K562 (cell line): Measurements from ENCODE around the gene ZDHHC1. TPM values are rescaled to one million over a fixed set of nuclear protein-coding genes. Genes with fewer than 3 reads are reported as not detected.

Experiments
- ATAC-seq: fragments of 200-7000 bp; cut with Tn5 transposase; 3 replicates; pipeline ENCODE4 v1.9.1; 2020; ENCODE audit warnings: moderate library complexity
- BruUV-seq: library from RNA; stranded (reverse); fragments of 400-500 nt; replicated peaks from 2 replicates; lab custom pipeline; 2021; lab: Mats Ljungman, UMichigan
- CTCF ChIA-PET: fragments of 300-600 bp; formaldehyde crosslinking; extraction: SDS; loops from one replicate; lab custom pipeline; 2021; ENCODE audit warnings: low intra/inter-chr PET ratio; lab: Yijun Ruan, JAX
- POLR2A ChIA-PET: fragments of 300-600, 350-650 bp; sonication (Branson Sonifier 250); formaldehyde crosslinking; extraction: SDS; loops from one replicate; lab custom pipeline; 2021; ENCODE audit warnings: antibody characterized with exemption, inconsistent platforms; lab: Yijun Ruan, JAX
- DNase-seq, 4 experiments: peaks; one replicate each; pipeline versions ENCODE4 v3.0.0 to v3.0.0-alpha.2; 2011 to 2018; ENCODE audit warnings: low spot score in 3 of 4, mixed read lengths in 3 of 4; ENCODE audit errors: extremely low read depth in 1 of 4
- FAIRE-seq: peaks from 2 replicates; lab custom pipeline; 2011; peaks lifted over from hg19 to GRCh38; lab: Jason Lieb, UNC
- H2AFZ ChIP-seq: 2 replicates; pipeline ENCODE4 v1.6.0; 2011; ENCODE audit warnings: low read depth, low read length, control low read depth, inconsistent platforms
- H3K27ac ChIP-seq: fragments of 200-600 bp; 3 replicates; pipeline ENCODE4 v1.8.0; 2011; ENCODE audit warnings: low read depth, mild to moderate bottlenecking, control low read depth, inconsistent platforms, low read length, moderate library complexity, mixed read lengths; ENCODE audit errors: extremely low read depth
- H3K27me3 ChIP-seq, 2 experiments: fragments of 300-600 bp in 1 of 2; 2 replicates in 1 of 2; 3 replicates in 1 of 2; pipeline versions ENCODE4 v1.6.0 to v1.8.0; 2011; ENCODE audit warnings: inconsistent platforms in 2 of 2, low read length in 2 of 2, mild to moderate bottlenecking in 1 of 2, mixed read lengths in 1 of 2, moderate library complexity in 1 of 2; ENCODE audit not compliant: control insufficient read depth in 2 of 2, insufficient read depth in 2 of 2
- H3K36me3 ChIP-seq: fragments of 300-600 bp; 3 replicates; pipeline ENCODE4 v1.8.0; 2011; ENCODE audit warnings: mild to moderate bottlenecking, low read length, inconsistent platforms; ENCODE audit not compliant: control insufficient read depth, insufficient read depth
- H3K4me1 ChIP-seq, 2 experiments: fragments of 200-600 bp in 1 of 2; replicated peaks in 1 of 2; 2 replicates in 1 of 2; 3 replicates in 1 of 2; pipeline versions ENCODE4 v1.5.1 to v1.8.0; 2011; ENCODE audit warnings: inconsistent platforms in 2 of 2, low read length in 2 of 2, mild to moderate bottlenecking in 1 of 2, mixed read lengths in 1 of 2, moderate library complexity in 1 of 2; ENCODE audit not compliant: control insufficient read depth in 2 of 2, insufficient read depth in 2 of 2
- H3K4me2 ChIP-seq: 2 replicates; pipeline ENCODE4 v1.6.1; 2011; ENCODE audit warnings: low read length, control low read depth, inconsistent platforms, mixed read lengths; ENCODE audit not compliant: insufficient read depth
- H3K4me3 ChIP-seq: fragments of 200-600 bp; sonication (generic), shearing (Covaris generic); 2 replicates; pipeline ENCODE4 v1.5.1; 2016; ENCODE audit warnings: control low read depth, inconsistent platforms
- H3K79me2 ChIP-seq: fragments of 200-600 bp; 3 replicates; pipeline ENCODE4 v1.8.0; 2011; ENCODE audit warnings: low read length, inconsistent platforms; ENCODE audit not compliant: control insufficient read depth, insufficient read depth
- H3K9ac ChIP-seq, 2 experiments: 2 replicates each; pipeline versions ENCODE4 v1.6.0 to v1.6.1; 2011; ENCODE audit warnings: low read depth in 2 of 2, low read length in 2 of 2, control low read depth in 1 of 2, inconsistent platforms in 1 of 2, mild to moderate bottlenecking in 1 of 2, mixed read lengths in 1 of 2; ENCODE audit not compliant: insufficient read depth in 1 of 2
- H3K9me1 ChIP-seq: one replicate; pipeline ENCODE4 v1.6.0; 2011; ENCODE audit warnings: inconsistent platforms, mild to moderate bottlenecking, low read length, moderate library complexity; ENCODE audit not compliant: control insufficient read depth, insufficient read depth
- H3K9me3 ChIP-seq: replicated peaks from 2 replicates; pipeline ENCODE4 v1.5.1; 2011; ENCODE audit warnings: low read depth, low read length, inconsistent platforms; ENCODE audit not compliant: control insufficient read depth, insufficient read depth
- H4K20me1 ChIP-seq: replicated peaks from 2 replicates; pipeline ENCODE4 v1.6.1; 2011; ENCODE audit warnings: low read length, inconsistent platforms, mixed read lengths; ENCODE audit not compliant: control insufficient read depth, insufficient read depth
- CBX3 ChIP-seq, 2 experiments: IDR thresholded peaks; 1 replicate in 1 of 2; 2 replicates in 1 of 2; pipeline ENCODE4 v1.6.1; 2012; ENCODE audit warnings: inconsistent platforms in 2 of 2, low read length in 2 of 2, borderline replicate concordance in 1 of 2, control low read depth in 1 of 2
- ELF4 ChIP-seq: fragments of 450-650 bp; formaldehyde crosslinking; IDR thresholded peaks from 2 replicates; pipeline ENCODE4 v1.4.0; 2022; ENCODE audit warnings: missing genetic modification characterization
- L3MBTL2 ChIP-seq: fragments of 450-650 bp; IDR thresholded peaks from 2 replicates; pipeline ENCODE4 v1.6.1; 2016; ENCODE audit warnings: mild to moderate bottlenecking, moderate library complexity
- NFE2 ChIP-seq: IDR thresholded peaks from 2 replicates; pipeline ENCODE4 v1.6.1; 2014; ENCODE audit warnings: antibody characterized with exemption, low read depth
- NFIC ChIP-seq: fragments of 450-650 bp; IDR thresholded peaks from 2 replicates; pipeline ENCODE4 v1.6.1; 2017; ENCODE audit warnings: mild to moderate bottlenecking, inconsistent platforms
- NFRKB ChIP-seq: fragments of 450-650 bp; IDR thresholded peaks from 2 replicates; pipeline ENCODE4 v1.6.1; 2016; ENCODE audit warnings: low read depth
- NFYB ChIP-seq: IDR thresholded peaks from 2 replicates; pipeline ENCODE4 v1.6.1; 2011; ENCODE audit warnings: mild to moderate bottlenecking, moderate library complexity; ENCODE audit not compliant: insufficient read length; ENCODE audit errors: extremely low read depth
- PHF8 ChIP-seq: fragments of 200-600 bp; sonication (generic); IDR thresholded peaks from 2 replicates; pipeline ENCODE4 v1.6.1; 2012; ENCODE audit warnings: mixed run types, mild to moderate bottlenecking, inconsistent platforms, low read length, moderate library complexity, borderline replicate concordance
- RBM14 ChIP-seq: fragments of 200-400 bp; formaldehyde crosslinking; IDR thresholded peaks from 2 replicates; pipeline ENCODE4 v1.6.1; 2018; ENCODE audit warnings: low read depth, mild to moderate bottlenecking, low read length, moderate library complexity, borderline replicate concordance; ENCODE audit not compliant: insufficient read depth
- XRCC5 ChIP-seq: fragments of 200-400 bp; formaldehyde crosslinking; IDR thresholded peaks from 2 replicates; pipeline ENCODE4 v1.6.1; 2017; ENCODE audit warnings: low read depth, mild to moderate bottlenecking, low read length
- ZBTB8A ChIP-seq: fragments of 450-650 bp; IDR thresholded peaks from 2 replicates; pipeline ENCODE4 v1.6.1; 2018; ENCODE audit warnings: mild to moderate bottlenecking, moderate library complexity; ENCODE audit not compliant: partially characterized antibody
- ZNF232 ChIP-seq: sonication (generic); formaldehyde crosslinking; IDR thresholded peaks from 2 replicates; pipeline ENCODE4 v1.8.0; 2022; ENCODE audit warnings: mild to moderate bottlenecking, missing genetic modification reagents
- ZNF316 ChIP-seq: fragments of 450-650 bp; IDR thresholded peaks from 2 replicates; pipeline ENCODE4 v1.6.1; 2016
- ZNF444 ChIP-seq: fragments of 250-450 bp; sonication (Bioruptor Pico); IDR thresholded peaks from 2 replicates; pipeline ENCODE4 v1.4.0; 2020; ENCODE audit warnings: mild to moderate bottlenecking, moderate library complexity
- WGBS: fragments of 100-300 bp; shearing (Covaris generic); methylation state at CpG from one replicate; pipeline ENCODE4 v1.1.6; 2016; ENCODE audit warnings: low coverage, mixed read lengths; ENCODE audit not compliant: insufficient coverage; ENCODE audit errors: missing lambda C conversion rate; 5-methylcytosine and 5-hydroxymethylcytosine counted together
- in situ Hi-C: fragments of 300-500 bp; cut with MboI; formaldehyde crosslinking; loops from 4 replicates; pipeline ENCODE4 v1.15.0; 2018; ENCODE audit warnings: inconsistent platforms, mixed read lengths
- intact Hi-C: fragments of 100-400 bp; cut with micrococcal nuclease; formaldehyde crosslinking; loops from 2 replicates; pipeline ENCODE4 v1.14.2; 2022
- polyA plus RNA-seq, 8 experiments: library from polyadenylated mRNA; depleted of rRNA in 4 of 8; stranded (reverse) in 5 of 8; unstranded in 3 of 8; fragments of >200 nt; fragmentation: Nextera tagmentation in 2 of 8; fragmentation: Illumina TruSeq in 1 of 8; extraction: Ambion mirVana in 2 of 8; extraction: Trizol in 1 of 8; gene quantifications; 2 replicates each; pipeline versions ENCODE4 v1.2.1 to v1.2.3, GENCODE V29; 2011 to 2014; ENCODE audit warnings: inconsistent platforms in 1 of 8, missing spikeins in 1 of 8
- total RNA-seq, 7 experiments: library from RNA; depleted of rRNA in 6 of 7; stranded (reverse); fragments of >200 nt in 6 of 7; fragmentation: Illumina TruSeq in 2 of 7; extraction: Trizol in 2 of 7; gene quantifications; 2 replicates each; pipeline versions ENCODE4 v1.2.1 to v1.2.3, GENCODE V29; 2011 to 2021; ENCODE audit warnings: low replicate concordance in 1 of 7
- TF ChIP-seq, protein P1 (sequence below), 2 experiments: fragments of 450-650 bp; IDR thresholded peaks; 2 replicates each; pipeline ENCODE4 v1.6.1; 2016
- TF ChIP-seq, protein P2 (sequence below): fragments of 150-350 bp; IDR thresholded peaks from 2 replicates; pipeline ENCODE4 v1.6.1; 2014; ENCODE audit warnings: low read depth, mild to moderate bottlenecking, low read length, borderline replicate concordance
- TF ChIP-seq, protein P3 (sequence below): fragments of 450-650 bp; IDR thresholded peaks from 2 replicates; pipeline ENCODE4 v1.6.1; 2016; ENCODE audit warnings: low read depth, mild to moderate bottlenecking, moderate library complexity

Gene ZDHHC1
- total and polyA plus RNA-seq, 9 of the 15 experiments (the other 6 are each of a cell fraction or from before 2014, with no cell fraction given) = 0.06 to 0.77 (median 0.25) TPM; not detected in 4

- intact Hi-C loops = no loop called here
- CTCF ChIA-PET = no interaction called here
- Histone ChIP-seq H3K79me2 (no peaks in the 10 kb centered on the region), H3K36me3 (peaks cover 39% of the 10 kb centered on the region; the same call in 2 of the 3 replicates), H4K20me1 (0 out of 2 replicates have a peak, but pooled peaks cover 3% of the 10 kb centered on the region), H3K4me3 (no peak overlapping the region), H3K9me3 (no peaks in the 10 kb centered on the region), H3K4me2 (no peak overlapping the region), H3K9me1 (peaks cover 2% of the 10 kb centered on the region), H3K27me3 (no peaks in the 10 kb centered on the region), H3K4me1 (peaks cover 0 to 21% of the 10 kb centered on the region in 2 experiments; a peak in 1 of 5 replicates), H2AFZ (no peak overlapping the region), H3K27ac (no peak overlapping the region), H3K9ac (no peak overlapping the region)
- ATAC-seq = no peak
- in situ Hi-C loops = no loop called here
- 91% methylated on average over 17 of the region's 20 CpGs for WGBS
- no peak for FAIRE-seq
- BruUV-seq = TSS peak; percentile 85
- DNase-seq = no peak
- POLR2A ChIA-PET = no interaction called here
- no peak for TF ChIP-seq NFE2
- no peak for TF ChIP-seq ELF4 (CRISPR knock-in tag)
- TF ChIP-seq, protein P1, sequence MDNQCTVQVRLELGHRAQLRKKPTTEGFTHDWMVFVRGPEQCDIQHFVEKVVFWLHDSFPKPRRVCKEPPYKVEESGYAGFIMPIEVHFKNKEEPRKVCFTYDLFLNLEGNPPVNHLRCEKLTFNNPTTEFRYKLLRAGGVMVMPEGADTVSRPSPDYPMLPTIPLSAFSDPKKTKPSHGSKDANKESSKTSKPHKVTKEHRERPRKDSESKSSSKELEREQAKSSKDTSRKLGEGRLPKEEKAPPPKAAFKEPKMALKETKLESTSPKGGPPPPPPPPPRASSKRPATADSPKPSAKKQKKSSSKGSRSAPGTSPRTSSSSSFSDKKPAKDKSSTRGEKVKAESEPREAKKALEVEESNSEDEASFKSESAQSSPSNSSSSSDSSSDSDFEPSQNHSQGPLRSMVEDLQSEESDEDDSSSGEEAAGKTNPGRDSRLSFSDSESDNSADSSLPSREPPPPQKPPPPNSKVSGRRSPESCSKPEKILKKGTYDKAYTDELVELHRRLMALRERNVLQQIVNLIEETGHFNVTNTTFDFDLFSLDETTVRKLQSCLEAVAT (IDR thresholded peaks at IDR 0.05) = peak in 1 of 2 experiments; percentile 73; a peak in 1 of 4 replicates
- no peak for TF ChIP-seq NFRKB
- no peak for TF ChIP-seq L3MBTL2
- TF ChIP-seq NFYB = no peak
- no peak for TF ChIP-seq ZNF232
- no peak for TF ChIP-seq XRCC5
- TF ChIP-seq, protein P2, sequence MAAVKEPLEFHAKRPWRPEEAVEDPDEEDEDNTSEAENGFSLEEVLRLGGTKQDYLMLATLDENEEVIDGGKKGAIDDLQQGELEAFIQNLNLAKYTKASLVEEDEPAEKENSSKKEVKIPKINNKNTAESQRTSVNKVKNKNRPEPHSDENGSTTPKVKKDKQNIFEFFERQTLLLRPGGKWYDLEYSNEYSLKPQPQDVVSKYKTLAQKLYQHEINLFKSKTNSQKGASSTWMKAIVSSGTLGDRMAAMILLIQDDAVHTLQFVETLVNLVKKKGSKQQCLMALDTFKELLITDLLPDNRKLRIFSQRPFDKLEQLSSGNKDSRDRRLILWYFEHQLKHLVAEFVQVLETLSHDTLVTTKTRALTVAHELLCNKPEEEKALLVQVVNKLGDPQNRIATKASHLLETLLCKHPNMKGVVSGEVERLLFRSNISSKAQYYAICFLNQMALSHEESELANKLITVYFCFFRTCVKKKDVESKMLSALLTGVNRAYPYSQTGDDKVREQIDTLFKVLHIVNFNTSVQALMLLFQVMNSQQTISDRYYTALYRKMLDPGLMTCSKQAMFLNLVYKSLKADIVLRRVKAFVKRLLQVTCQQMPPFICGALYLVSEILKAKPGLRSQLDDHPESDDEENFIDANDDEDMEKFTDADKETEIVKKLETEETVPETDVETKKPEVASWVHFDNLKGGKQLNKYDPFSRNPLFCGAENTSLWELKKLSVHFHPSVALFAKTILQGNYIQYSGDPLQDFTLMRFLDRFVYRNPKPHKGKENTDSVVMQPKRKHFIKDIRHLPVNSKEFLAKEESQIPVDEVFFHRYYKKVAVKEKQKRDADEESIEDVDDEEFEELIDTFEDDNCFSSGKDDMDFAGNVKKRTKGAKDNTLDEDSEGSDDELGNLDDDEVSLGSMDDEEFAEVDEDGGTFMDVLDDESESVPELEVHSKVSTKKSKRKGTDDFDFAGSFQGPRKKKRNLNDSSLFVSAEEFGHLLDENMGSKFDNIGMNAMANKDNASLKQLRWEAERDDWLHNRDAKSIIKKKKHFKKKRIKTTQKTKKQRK = no peak
- no peak for TF ChIP-seq CBX3 (IDR thresholded peaks at IDR 0.05; ENCODE audit: borderline replicate concordance in 1 of 2, low read length in 2 of 2)
- TF ChIP-seq, protein P3, sequence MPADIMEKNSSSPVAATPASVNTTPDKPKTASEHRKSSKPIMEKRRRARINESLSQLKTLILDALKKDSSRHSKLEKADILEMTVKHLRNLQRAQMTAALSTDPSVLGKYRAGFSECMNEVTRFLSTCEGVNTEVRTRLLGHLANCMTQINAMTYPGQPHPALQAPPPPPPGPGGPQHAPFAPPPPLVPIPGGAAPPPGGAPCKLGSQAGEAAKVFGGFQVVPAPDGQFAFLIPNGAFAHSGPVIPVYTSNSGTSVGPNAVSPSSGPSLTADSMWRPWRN = no peak
- no peak for TF ChIP-seq ZBTB8A
- no peak for TF ChIP-seq RBM14
- TF ChIP-seq NFIC = no peak
- no peak for TF ChIP-seq PHF8
- TF ChIP-seq ZNF316 = no peak
- no peak for TF ChIP-seq ZNF444 (CRISPR knock-in tag)
Measured at GRCh38 chr16:67438098-67438791, 22.0 kb upstream of the ZDHHC1 start.
